ENCODE results near the gene PLEKHA6. TPM values are rescaled to one million over a fixed set of nuclear protein-coding genes. Genes with fewer than 3 reads are reported as not detected.

PLEKHA6 gene
- total and polyA plus RNA-seq, 2 of the 8 experiments (the other 6 are each of a cell fraction or from before 2014, with no cell fraction given): 4.8 to 20.2 TPM

DNA sequence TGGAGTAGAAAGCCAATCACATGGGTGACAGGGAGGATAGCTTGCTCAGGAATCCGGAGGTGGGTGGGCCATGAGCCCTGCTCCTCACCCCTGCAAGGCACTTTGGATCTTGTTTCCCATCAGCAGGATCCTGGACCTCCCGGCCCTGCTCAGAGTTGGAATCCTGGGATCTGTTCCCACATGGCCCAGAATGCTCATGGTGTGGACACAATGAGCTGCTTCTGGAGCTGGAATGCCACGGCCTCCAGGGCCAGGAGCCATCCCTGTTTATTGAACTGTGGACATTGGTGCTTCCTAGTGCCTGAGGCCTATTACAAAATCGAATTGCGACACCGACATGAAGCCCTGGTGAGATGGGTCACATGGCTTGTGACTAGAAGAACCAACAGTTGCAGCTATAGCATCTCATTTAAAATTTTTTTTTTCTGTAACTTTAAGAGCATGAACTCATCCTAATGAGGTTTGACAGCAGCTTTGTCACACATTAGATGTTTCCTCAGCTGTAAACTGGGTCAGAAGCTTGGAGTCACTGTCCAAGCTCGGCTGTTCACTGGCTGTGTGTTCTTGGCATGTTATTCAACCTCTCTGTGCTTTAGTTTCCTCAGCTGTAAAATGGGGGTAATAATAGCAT is 105.6 kb downstream of the PLEKHA6 start:
- no peak overlapping the region; the same call in 1 of the 2 replicates for H2BK15ac ChIP-seq (ENCODE audit: low read length)
- peaks cover 15 to 31% (median 23%) of the 10 kb centered on the region in 4 experiments for H3K4me1 ChIP-seq (replicated peaks in 1 of 4; ENCODE audit: control insufficient read depth in 3 of 4, insufficient read depth in 4 of 4, low read length in 3 of 4)
- peak overlapping the region in 1 of 2 experiments; percentile 59; a peak in 1 of 4 replicates for H3K4me2 ChIP-seq (ENCODE audit: insufficient read depth in 1 of 2, low read depth in 2 of 2, low read length in 2 of 2)
- no peaks in the 10 kb centered on the region for H4K20me1 ChIP-seq (replicated peaks in 1 of 2; ENCODE audit: control insufficient read depth in 1 of 2, insufficient read depth in 2 of 2, low read length in 2 of 2)
- H2AK5ac ChIP-seq (ENCODE audit: low read depth, low read length): no peak overlapping the region
- H2BK12ac ChIP-seq (ENCODE audit: low read depth, low read length): peak overlapping the region; percentile 71; the same call in 1 of the 2 replicates
- H3K27ac ChIP-seq (ENCODE audit: low read depth, low read length): no peak overlapping the region
- no peaks in the 10 kb centered on the region for H3K23me2 ChIP-seq (ENCODE audit: low read depth, low read length)
- H3K79me2 ChIP-seq (ENCODE audit: control insufficient read depth in 1 of 2, insufficient read depth in 2 of 2, low read length in 2 of 2): no peaks in the 10 kb centered on the region
- H3K4me3 ChIP-seq (ENCODE audit: extremely low read depth in 1 of 4, insufficient read depth in 2 of 4, low read depth in 3 of 4, low read length in 4 of 4): no peak overlapping the region
- no peak overlapping the region for H3K56ac ChIP-seq (replicated peaks; ENCODE audit: insufficient read length, low read depth, low read length)
- peak overlapping the region; percentile 4 for H3K4ac ChIP-seq (replicated peaks; ENCODE audit: insufficient read length, low read depth, low read length)
- no peaks in the 10 kb centered on the region for H3K9me3 ChIP-seq (ENCODE audit: insufficient read depth in 2 of 2, low read depth in 1 of 2, low read length in 1 of 2)
- H4K8ac ChIP-seq (ENCODE audit: extremely low read depth, insufficient read depth, low read length): no peak overlapping the region; the same call in 1 of the 2 replicates
- H2BK5ac ChIP-seq (ENCODE audit: low read depth, low read length): peak overlapping the region; percentile 27
- TF ChIP-seq TAF1 (IDR thresholded peaks at IDR 0.05; ENCODE audit: low read depth, low read length) (no peak), EGR1 (IDR thresholded peaks at IDR 0.05; ENCODE audit: borderline replicate concordance, low read depth, low read length) (no peak), EP300 (IDR thresholded peaks at IDR 0.05; ENCODE audit: borderline replicate concordance in 1 of 2, low read depth in 2 of 2, low read length in 2 of 2) (no peak), SP1 (IDR thresholded peaks at IDR 0.05; ENCODE audit: low read depth, low read length) (no peak), FOSL1 (IDR thresholded peaks at IDR 0.05; ENCODE audit: insufficient read depth, low read depth, low read length) (no peak), CEBPB (IDR thresholded peaks at IDR 0.05; ENCODE audit: low read depth, low read length) (peak; percentile 76), TCF12 (IDR thresholded peaks at IDR 0.05; ENCODE audit: low read depth, low read length) (no peak), KDM1A (IDR thresholded peaks at IDR 0.05; ENCODE audit: borderline replicate concordance, low read length) (peak; percentile 72; the same call in 1 of the 2 replicates)
- no peak overlapping the region for H3K14ac ChIP-seq (ENCODE audit: insufficient read length)
- FAIRE-seq (peak; percentile 36), DNase-seq (ENCODE audit: low read depth in 1 of 2, low spot score in 2 of 2) (no peak)
- ChIA-PET CTCF (ENCODE audit: partially characterized antibody) (interaction anchor here (0.9 to 19.1 kb wide), 28 partner anchors 7 to 553 kb away, joined by 3 to 335 read pairs (median 6); partner anchors contain the start of genes GOLT1A, KISS1 and PLEKHA6), POLR2A (ENCODE audit: partially characterized antibody) (interaction anchor here (0.9 to 2.0 kb wide), 3 partner anchors 10 to 13 kb away, joined by 3 to 9 read pairs (median 6); no protein-coding TSS in a partner anchor)
- no peak overlapping the region for H4K5ac ChIP-seq (ENCODE audit: insufficient read length, low read depth, low read length)
- no peaks in the 10 kb centered on the region for H3K27me3 ChIP-seq (replicated peaks in 1 of 4; ENCODE audit: control insufficient read depth in 3 of 4, extremely low read depth in 1 of 4, insufficient read depth in 3 of 4, low read length in 3 of 4)
- H2BK20ac ChIP-seq (ENCODE audit: low read length): peak overlapping the region; percentile 50
- H3K79me1 ChIP-seq (ENCODE audit: low read depth, low read length): no peaks in the 10 kb centered on the region
- H2AFZ ChIP-seq (ENCODE audit: low read length): no peak overlapping the region
- H4K91ac ChIP-seq (replicated peaks; ENCODE audit: insufficient read length, low read length): peak overlapping the region; percentile 42
- H3K18ac ChIP-seq (ENCODE audit: extremely low read depth, low read length): peak overlapping the region; percentile 42; the same call in 1 of the 2 replicates
- no peak overlapping the region for H3K23ac ChIP-seq (ENCODE audit: insufficient read length)
- H2BK120ac ChIP-seq (replicated peaks; ENCODE audit: low read depth, low read length): peak overlapping the region; percentile 41
- no peak overlapping the region for H3K9ac ChIP-seq (replicated peaks in 1 of 4; ENCODE audit: extremely low read depth in 1 of 4, low read depth in 3 of 4, low read length in 3 of 4)
- WGBS, 2 experiments (ENCODE audit: extremely low coverage in 1 of 2, insufficient coverage in 1 of 2, insufficient read length in 1 of 2, insufficient replicate concordance in 2 of 2, low coverage in 1 of 2, low lambda C conversion rate in 2 of 2, missing lambda C conversion rate in 1 of 2): 82% methylated on average over 7 of the region's 7 CpGs; no CpG with 5 or more reads in 1 of the 2 experiments
- peaks cover 0 to 4% (median 0%) of the 10 kb centered on the region in 4 experiments; a peak in 1 of 8 replicates for H3K36me3 ChIP-seq (ENCODE audit: control insufficient read depth in 2 of 4, insufficient read depth in 4 of 4, low read length in 3 of 4)
